GM12878 (cell line): ENCODE data around the gene WNT9B. TPM values are rescaled to one million over a fixed set of nuclear protein-coding genes. Genes with fewer than 3 reads are reported as not detected.

Source experiments
- ATAC-seq: fragments of 200-7000 bp; cut with Tn5 transposase; 3 replicates; pipeline ENCODE4 v1.9.1; 2020; ENCODE audit warnings: mild to moderate bottlenecking, moderate library complexity
- BruUV-seq: library from RNA; stranded (reverse); fragments of 400-500 nt; replicated peaks from 2 replicates; lab custom pipeline; 2021; lab: Mats Ljungman, UMichigan
- CTCF ChIA-PET: fragments of 300-600 bp; sonication (Branson Sonifier 250); formaldehyde crosslinking; extraction: SDS; loops from one replicate; lab custom pipeline; 2021; ENCODE audit warnings: inconsistent platforms; lab: Yijun Ruan, JAX
- POLR2A ChIA-PET: fragments of 350-600 bp; formaldehyde crosslinking; extraction: SDS; loops from one replicate; lab custom pipeline; 2021; ENCODE audit warnings: inconsistent platforms; lab: Charles Lee
- RAD21 ChIA-PET: fragments of 300-600 bp; sonication (Branson Sonifier 250); formaldehyde crosslinking; loops from one replicate; lab custom pipeline; 2023; ENCODE audit warnings: antibody characterized with exemption; ENCODE audit not compliant: unreplicated experiment; lab: Charles Lee
- SMC1A ChIA-PET: fragments of 300-600 bp; sonication (Branson Sonifier 250); formaldehyde crosslinking; loops from one replicate; lab custom pipeline; 2023; ENCODE audit not compliant: unreplicated experiment, uncharacterized antibody; lab: Charles Lee
- DNase-seq: peaks from one replicate; pipeline ENCODE4 v3.0.0-alpha.2; 2011; ENCODE audit warnings: low read depth, low spot score
- FAIRE-seq: peaks from 3 replicates; lab custom pipeline; 2011; peaks lifted over from hg19 to GRCh38; lab: Jason Lieb, UNC
- H2AFZ ChIP-seq: 2 replicates; pipeline ENCODE4 v1.6.0; 2011; ENCODE audit warnings: low read depth, low read length, control low read depth; ENCODE audit not compliant: control insufficient read depth
- H3K27ac ChIP-seq: 2 replicates; pipeline ENCODE4 v1.5.1; 2011; ENCODE audit warnings: control low read depth; ENCODE audit not compliant: control insufficient read depth, insufficient read depth
- H3K27me3 ChIP-seq, 2 experiments: replicated peaks in 1 of 2; 2 replicates each; pipeline versions ENCODE4 v1.6.0 to v1.6.1; 2011; ENCODE audit warnings: low read length in 1 of 2; ENCODE audit not compliant: control insufficient read depth in 2 of 2, insufficient read depth in 2 of 2
- H3K36me3 ChIP-seq, 2 experiments: 2 replicates each; pipeline ENCODE4 v1.5.1; 2011; ENCODE audit warnings: low read length in 1 of 2; ENCODE audit not compliant: control insufficient read depth in 2 of 2, insufficient read depth in 2 of 2
- H3K4me1 ChIP-seq: 2 replicates; pipeline ENCODE4 v1.6.1; 2011; ENCODE audit warnings: mild to moderate bottlenecking, low read length, moderate library complexity, mixed read lengths; ENCODE audit not compliant: control insufficient read depth, insufficient read depth
- H3K4me2 ChIP-seq: 2 replicates; pipeline ENCODE4 v1.6.0; 2011; ENCODE audit warnings: control low read depth; ENCODE audit not compliant: control insufficient read depth, insufficient read depth
- H3K4me3 ChIP-seq: fragments of 200-600 bp; sonication (generic); 2 replicates; pipeline ENCODE4 v1.5.1; 2016
- H3K79me2 ChIP-seq: 2 replicates; pipeline ENCODE4 v1.6.0; 2011; ENCODE audit warnings: low read length; ENCODE audit not compliant: control insufficient read depth, insufficient read depth
- H3K9ac ChIP-seq: 2 replicates; pipeline ENCODE4 v1.8.0; 2011; ENCODE audit warnings: low read length, control low read depth, mixed read lengths; ENCODE audit not compliant: control insufficient read depth, insufficient read depth
- H3K9me3 ChIP-seq: replicated peaks from 3 replicates; pipeline ENCODE4 v1.5.1; 2011; ENCODE audit warnings: mild to moderate bottlenecking, low read length; ENCODE audit not compliant: control insufficient read depth, insufficient read depth
- H4K20me1 ChIP-seq: 2 replicates; pipeline ENCODE4 v1.6.0; 2011; ENCODE audit not compliant: control insufficient read depth, insufficient read depth
- BCL3 ChIP-seq: IDR thresholded peaks from 2 replicates; pipeline ENCODE4 v1.6.1; 2011; ENCODE audit warnings: borderline replicate concordance, low read depth, mild to moderate bottlenecking, moderate library complexity, low read length; ENCODE audit not compliant: insufficient read depth, poor library complexity, severe bottlenecking
- EZH2 ChIP-seq: IDR thresholded peaks from 2 replicates; pipeline ENCODE4 v1.6.1; 2012; ENCODE audit warnings: low read depth, mild to moderate bottlenecking, control low read depth, inconsistent platforms, low read length, borderline replicate concordance; ENCODE audit not compliant: control insufficient read depth
- WGBS: methylation state at CpG from one replicate; pipeline ENCODE4 v1.1.6; 2016; ENCODE audit warnings: low lambda C conversion rate; ENCODE audit not compliant: insufficient replicate concordance, insufficient coverage; ENCODE audit errors: missing lambda C conversion rate; 5-methylcytosine and 5-hydroxymethylcytosine counted together
- in situ Hi-C: fragments of 300-500 bp; cut with MboI; formaldehyde crosslinking; loops from 9 replicates; pipeline ENCODE4 v1.14.3; 2018; ENCODE audit warnings: mixed read lengths
- intact Hi-C: fragments of 100-400 bp; cut with micrococcal nuclease; formaldehyde crosslinking; loops from one replicate; pipeline ENCODE4 v1.14.2; 2022; ENCODE audit not compliant: unreplicated experiment
- polyA plus RNA-seq, 11 experiments: library from polyadenylated mRNA; depleted of rRNA in 4 of 11; unstranded in 6 of 11; stranded (reverse) in 5 of 11; fragments of >200 nt; fragmentation: Nextera tagmentation in 4 of 11; fragmentation: Illumina TruSeq in 1 of 11; extraction: Ambion mirVana in 4 of 11; extraction: Trizol in 1 of 11; gene quantifications; 1 replicate in 1 of 11; 2 replicates in 10 of 11; pipeline versions ENCODE4 v1.2.1 to v1.2.3, GENCODE V29; 2011 to 2016; ENCODE audit warnings: inconsistent platforms in 2 of 11, missing spikeins in 2 of 11, low read depth in 1 of 11
- total RNA-seq, 4 experiments: library from RNA; depleted of rRNA in 3 of 4; stranded (reverse); fragments of >200 nt in 3 of 4; fragmentation: Illumina TruSeq in 1 of 4; extraction: Trizol in 1 of 4; gene quantifications; 2 replicates each; pipeline versions ENCODE4 v1.2.1 to v1.2.3, GENCODE V29; 2013 to 2021

WNT9B gene
- total and polyA plus RNA-seq, 10 of the 15 experiments (the other 5 are each of a cell fraction or from before 2014, with no cell fraction given), result not detected

- intact Hi-C loops, result no loop called here
- Histone ChIP-seq H3K79me2 (no peaks in the 10 kb centered on the region), H3K9me3 (no peaks in the 10 kb centered on the region), H3K4me3 (no peak overlapping the region), H3K27ac (no peak overlapping the region), H3K36me3 (no peaks in the 10 kb centered on the region), H3K27me3 (peaks cover 13 to 24% of the 10 kb centered on the region in 2 experiments), H2AFZ (no peak overlapping the region), H3K4me2 (no peak overlapping the region), H4K20me1 (no peaks in the 10 kb centered on the region), H3K4me1 (no peaks in the 10 kb centered on the region), H3K9ac (no peak overlapping the region)
- SMC1A ChIA-PET, result no interaction called here
- DNase-seq (no peak), ATAC-seq (no peak), FAIRE-seq (no peak)
- TF ChIP-seq BCL3 (peak; percentile 10), EZH2 (no peak)
- BruUV-seq, result no TSS peak
- CTCF ChIA-PET, result interaction anchor here (1.1 kb wide), 1 partner anchor 8 kb away, joined by 3 read pairs; no protein-coding TSS in a partner anchor
- WGBS, result 52% methylated on average over 12 of the region's 12 CpGs
- RAD21 ChIA-PET, result no interaction called here
- in situ Hi-C loops, result no loop called here
- POLR2A ChIA-PET, result no interaction called here
Measured at GRCh38 chr17:46815474-46816353, 35.7 kb upstream of the WNT9B start.
